GM19025 (cell line): ENCODE results near the gene LACTBL1.
"Not testable (repeated sequence)": the region's sequence is repeated elsewhere in the genome, so short reads cannot be mapped to it uniquely, and the experiment has no call there.

Experiments used
- ATAC-seq: cut with Tn5 transposase; IDR thresholded peaks from one replicate; pipeline ENCODE4 v1.9.1; 2021; ENCODE audit warnings: mild to moderate bottlenecking, low read depth, moderate library complexity; ENCODE audit not compliant: unreplicated experiment

The LACTBL1 gene

DNA sequence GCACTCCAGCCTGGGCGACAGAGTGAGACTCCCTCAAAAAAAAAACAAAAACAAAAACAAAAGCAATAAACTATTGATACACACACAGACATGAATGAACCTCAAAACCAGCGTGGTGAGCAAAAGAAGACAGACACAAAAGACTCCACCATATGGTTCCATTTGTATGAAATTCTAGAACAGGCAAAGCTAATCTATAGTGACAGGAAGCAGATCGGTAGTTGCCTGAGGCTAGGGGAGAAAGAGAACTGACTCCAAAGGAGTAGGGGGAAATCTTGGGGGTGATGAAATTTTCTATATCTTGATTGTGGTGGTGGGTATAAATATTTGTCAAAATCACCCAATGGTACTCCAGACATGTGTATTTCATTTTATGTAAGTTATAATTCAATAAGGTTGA is 20.9 kb downstream of the LACTBL1 start:
- ATAC-seq = no peak

DNA sequence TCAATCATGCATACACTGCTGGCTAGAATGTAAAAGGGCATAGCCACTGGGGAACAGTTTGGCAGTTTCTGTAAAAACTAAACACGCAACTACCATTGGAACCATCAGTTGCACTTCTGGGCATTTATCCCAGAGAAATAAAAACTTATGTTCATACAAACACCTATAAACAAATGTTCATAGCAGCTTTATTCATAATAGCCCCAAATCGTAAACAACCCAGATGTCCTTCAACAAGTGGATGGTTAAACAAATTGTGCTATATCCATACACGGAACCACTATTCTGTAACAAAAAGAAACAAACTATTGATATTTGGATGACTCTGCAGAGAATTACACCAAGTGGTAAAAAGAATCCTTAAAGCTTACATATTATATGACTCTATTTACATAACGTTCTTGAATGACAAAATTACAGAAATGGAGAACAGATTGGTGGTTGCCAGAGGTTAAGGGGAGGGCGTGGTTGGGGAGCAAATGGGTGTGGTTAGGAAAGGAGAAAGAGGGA is 22.8 kb downstream of the LACTBL1 start:
- ATAC-seq = no peak

DNA sequence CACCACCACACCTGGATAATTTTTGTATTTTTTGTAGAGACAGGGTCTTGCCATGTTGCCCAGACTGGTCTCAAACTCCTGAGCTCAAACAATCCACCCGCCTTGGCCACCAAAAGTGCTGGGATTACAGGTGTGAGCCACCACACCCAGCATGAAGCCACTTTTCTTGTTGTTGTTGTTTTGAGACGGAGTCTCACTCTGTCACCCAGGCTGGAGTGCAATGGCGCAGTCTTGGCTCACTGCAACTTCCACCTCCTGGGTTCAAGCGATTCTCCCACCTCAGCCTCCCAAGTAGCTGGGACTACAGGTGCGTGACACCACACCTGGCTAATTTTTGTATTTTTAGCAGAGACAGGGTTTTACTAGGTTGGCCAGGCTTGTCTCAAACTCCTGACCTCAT is 27.5 kb downstream of the LACTBL1 start:
- not testable (repeated sequence) for ATAC-seq

DNA sequence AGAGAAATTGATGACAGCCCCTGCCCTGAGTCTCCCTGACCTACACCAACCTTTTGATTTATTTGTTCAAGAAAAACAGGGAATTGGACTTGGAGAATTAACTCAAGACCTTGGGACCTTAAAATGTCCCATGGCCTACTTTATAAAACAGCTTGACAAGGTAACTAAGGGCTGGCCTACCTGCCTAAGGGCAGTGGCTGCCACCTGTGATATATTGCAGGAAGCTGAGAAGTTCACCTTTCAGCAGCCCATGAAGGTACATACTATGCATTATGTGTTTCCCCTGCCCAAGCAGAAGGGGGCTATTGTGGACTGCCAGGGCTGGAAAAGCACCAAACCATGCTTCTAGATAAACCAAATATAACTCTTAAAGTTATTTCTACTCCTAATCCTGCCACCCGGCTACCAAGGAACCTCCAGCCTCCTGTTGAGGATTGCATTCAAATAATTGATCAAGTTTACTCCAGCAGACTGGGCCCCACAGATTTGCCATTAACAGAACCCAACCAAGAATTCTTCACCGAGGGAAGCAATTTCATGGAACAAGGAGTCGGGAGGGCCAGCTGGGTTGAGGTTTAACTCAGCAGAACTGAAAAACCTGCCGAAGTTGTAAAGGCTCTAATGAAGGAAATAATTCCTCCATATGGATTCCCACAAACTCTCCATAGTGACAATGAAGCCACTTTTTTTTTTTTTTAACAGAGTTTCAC is 28.2 kb downstream of the LACTBL1 start:
- no peak for ATAC-seq

GRCh38 chr1:22941257-22941656 is 31.4 kb downstream of the LACTBL1 start:
- ATAC-seq = no peak

DNA sequence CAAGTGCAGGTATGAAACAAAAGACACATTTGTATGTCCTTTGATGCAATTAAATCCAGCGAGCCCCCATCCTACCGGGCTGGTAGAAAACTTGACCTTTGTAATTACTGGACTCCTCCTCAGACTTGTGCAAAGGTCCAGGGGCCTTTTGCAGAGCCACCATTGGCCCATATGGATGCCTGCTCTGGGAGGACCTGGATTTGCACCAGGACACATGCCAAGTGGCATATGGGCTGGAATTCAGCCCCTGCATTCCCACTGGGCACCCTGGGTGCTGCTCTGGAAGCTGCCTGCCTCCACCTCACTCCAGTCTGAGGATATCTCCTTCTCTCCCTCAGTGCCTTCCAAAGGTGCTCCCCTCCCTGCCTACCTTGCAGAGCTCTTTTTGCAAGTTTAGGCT is 36.0 kb downstream of the LACTBL1 start:
- ATAC-seq = no peak

- no peak for ATAC-seq
Measured at GRCh38 chr1:22935433-22935832, 37.2 kb downstream of the LACTBL1 start.

- no peak for ATAC-seq
Measured at GRCh38 chr1:22932803-22933470, 39.7 kb downstream of the LACTBL1 start.

- no peak for ATAC-seq
Measured at GRCh38 chr1:22930240-22930912, 42.3 kb downstream of the LACTBL1 start.

DNA sequence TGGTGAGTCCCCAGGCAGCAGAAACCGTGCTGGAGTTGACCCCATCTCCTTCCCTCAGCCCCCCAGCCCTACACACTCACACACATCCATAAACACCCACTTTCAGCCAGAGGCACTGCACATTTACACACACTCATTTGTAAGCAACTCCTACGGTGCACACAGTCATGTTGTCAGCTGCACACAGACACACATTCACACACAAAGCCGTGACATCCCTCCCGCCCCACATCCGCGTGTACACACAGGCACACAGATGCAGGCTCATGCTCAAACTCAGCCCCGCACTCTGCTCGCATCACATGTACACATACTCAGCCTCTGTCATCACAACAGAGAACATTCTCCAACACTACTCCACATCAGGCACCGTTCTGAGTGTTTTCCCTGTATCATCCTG is 47.6 kb downstream of the LACTBL1 start:
- ATAC-seq = no peak

DNA sequence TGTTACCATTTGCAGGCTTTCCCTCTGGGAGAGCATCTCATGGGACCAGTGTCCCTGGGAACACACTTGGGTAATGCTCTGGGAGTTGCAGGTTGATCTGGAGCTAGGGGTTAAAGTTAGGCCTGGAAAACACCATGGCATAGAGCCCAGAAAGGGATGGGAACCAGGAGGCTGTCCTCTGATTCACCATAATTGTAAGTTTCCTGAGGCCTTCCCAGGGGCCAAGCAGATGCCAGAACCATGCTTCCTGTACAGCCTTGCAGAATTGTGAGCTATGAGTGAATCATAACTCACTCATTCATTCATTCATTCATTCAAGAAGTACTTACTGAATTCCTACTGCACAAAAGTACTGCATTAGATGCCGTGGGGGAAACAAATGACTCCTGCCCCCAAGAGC is 50.0 kb downstream of the LACTBL1 start:
- no peak for ATAC-seq

GRCh38 chr1:22921452-22922126 is 51.1 kb downstream of the LACTBL1 start:
- ATAC-seq = no peak

DNA sequence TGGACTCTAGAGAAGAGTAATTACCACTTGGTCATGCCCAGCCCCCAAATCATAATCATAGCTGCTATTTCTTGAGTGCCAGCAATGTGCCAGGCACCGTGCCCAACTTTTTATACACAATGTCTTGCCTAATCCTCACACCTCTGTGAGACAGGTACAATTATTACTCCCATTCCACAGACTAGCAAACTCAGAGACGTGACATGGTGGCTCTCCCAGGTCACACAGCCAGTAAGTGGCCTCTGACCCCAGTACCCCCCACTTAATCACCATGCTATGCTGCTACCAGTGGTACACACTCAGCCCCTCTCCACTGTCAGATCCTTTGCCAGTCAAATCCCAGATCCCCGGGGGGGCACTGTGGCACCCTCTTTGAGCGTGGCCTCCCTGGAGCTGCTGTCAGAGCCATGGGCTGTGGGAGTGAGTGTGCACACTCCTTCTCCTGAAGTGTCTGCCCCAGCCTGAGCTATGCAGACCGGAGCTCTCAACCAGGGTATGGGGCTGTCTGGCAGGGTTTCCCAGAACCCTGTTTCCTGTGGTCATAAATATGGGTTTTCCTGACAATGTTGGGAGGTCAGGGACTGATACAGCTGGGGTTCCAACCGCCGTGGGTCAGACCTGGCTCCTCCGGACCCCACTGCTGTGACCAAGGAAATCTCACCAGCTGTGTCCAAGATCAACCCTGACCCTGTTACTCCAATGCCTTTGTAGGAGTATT is 51.8 kb downstream of the LACTBL1 start:
- ATAC-seq = no peak

DNA sequence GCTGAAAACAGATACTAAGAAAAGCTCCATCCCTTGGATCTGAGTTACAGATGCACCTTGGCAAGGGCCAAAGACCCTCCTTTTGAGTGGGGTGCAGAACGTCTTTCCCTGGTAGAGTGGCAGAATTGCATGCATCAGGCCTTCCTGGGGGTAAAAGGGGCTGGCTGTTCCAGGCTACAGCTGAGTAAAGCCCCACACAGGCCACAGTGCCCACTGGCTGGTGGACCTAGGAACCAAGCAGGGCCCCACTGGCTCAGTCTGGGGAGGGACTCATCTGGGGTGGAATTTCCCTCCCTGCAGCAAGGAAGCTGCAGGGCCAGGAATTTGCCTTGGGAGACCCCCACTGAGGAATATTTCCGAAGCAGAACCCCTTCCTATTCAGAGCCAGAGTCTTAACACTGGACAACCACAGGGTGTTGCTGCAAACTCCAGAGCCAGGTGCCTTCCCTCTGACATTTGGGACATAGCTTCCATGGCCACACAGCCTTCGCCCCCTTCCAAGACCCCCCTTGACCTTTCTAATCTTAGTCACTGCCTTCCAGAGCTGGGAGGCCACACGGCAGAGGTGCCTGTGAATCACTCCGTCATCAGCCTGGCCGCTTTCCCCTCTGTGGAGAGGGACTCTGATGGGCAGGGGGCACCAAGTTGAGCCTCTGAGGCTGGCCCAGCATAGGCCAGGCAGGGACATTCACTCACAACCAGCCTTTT is 52.5 kb downstream of the LACTBL1 start:
- ATAC-seq = no peak

GRCh38 chr1:22919341-22920025 is 53.2 kb downstream of the LACTBL1 start:
- no peak for ATAC-seq

GRCh38 chr1:22918644-22919043 is 54.0 kb downstream of the LACTBL1 start:
- ATAC-seq = no peak

DNA sequence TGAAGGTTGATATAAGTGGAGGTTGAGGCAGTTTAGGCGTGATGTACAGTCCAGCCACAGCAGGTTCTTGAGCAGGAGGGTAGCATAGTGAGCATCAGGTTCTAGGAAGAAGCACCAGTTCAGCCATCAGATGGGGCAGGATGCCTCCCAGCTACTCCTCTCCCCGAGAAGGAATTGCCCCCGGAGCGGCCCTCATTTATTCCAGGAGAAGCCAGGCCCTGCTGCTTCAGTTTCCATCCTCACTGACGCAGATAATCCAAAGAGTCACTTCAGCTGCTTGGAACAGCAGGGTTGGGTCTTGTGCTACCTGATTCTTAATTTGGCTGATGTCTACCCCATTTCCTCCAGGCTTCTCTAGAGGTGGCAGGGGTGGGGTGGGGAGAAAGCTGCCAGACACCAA is 54.7 kb downstream of the LACTBL1 start:
- ATAC-seq = no peak

- ATAC-seq = no peak
Measured at GRCh38 chr1:22916471-22916820, 56.2 kb downstream of the LACTBL1 start.

- no peak for ATAC-seq
Measured at GRCh38 chr1:22915816-22916470, 56.7 kb downstream of the LACTBL1 start.
